Pulmonary artery endothelial cell (primary cell): ENCODE data around the gene TAPBP. TPM values are rescaled to one million over a fixed set of nuclear protein-coding genes. Genes with fewer than 3 reads are reported as not detected.
"Not testable (repeated sequence)": the region's sequence is repeated elsewhere in the genome, so short reads cannot be mapped to it uniquely, and the experiment has no call there.

Source experiments
- DNase-seq: peaks from one replicate; pipeline ENCODE4 v3.0.0-alpha.2; 2011; ENCODE audit warnings: low read depth, low spot score
- total RNA-seq: library from RNA; depleted of rRNA; stranded (reverse); fragments of >200 nt; gene quantifications from 2 replicates; pipeline ENCODE4 v1.2.3, GENCODE V29; 2014

Gene TAPBP
- total RNA-seq, 1 donor from 2014 or later, result 48.7 TPM

DNA sequence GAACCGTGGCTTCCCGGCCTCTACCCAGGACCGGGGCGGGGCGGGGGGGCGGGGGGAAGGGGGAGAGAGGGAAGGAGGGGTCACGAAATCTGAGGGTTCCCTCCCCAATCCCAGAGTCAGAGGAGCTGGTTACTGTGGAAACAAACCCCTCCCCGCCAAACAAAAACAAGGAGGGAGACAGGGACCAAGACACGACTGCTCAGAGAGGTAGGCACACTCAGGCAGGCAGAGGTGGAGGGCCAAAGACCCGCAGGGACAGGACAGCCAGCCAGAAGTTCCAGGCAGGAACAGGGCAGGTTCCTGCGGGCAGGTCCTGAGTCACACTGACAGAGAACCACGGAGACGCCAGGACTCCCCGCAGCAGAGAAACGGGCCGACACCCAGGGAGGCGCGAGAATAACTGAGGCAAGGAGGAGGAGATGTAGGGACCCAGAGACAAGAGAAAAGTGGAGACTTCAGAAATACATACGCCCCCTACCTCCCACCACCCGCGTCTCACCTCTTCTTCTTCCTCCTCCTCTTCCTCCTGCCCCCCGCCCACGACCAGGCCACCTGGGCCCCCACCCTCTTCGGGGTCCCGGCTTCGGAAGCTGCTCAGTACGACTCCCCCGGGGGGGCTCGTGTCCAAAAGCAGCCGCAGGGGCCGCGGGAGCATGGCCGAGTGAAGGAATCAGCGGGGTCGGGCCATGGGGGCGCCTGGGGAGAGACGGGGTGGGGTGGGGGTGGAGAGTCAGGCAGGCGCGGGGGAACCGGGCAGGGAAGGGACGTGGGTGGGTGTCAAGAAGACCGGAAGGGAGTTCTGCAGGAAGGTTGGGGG lies 15.7 kb downstream of the TAPBP start:
- DNase-seq, result no peak

DNA sequence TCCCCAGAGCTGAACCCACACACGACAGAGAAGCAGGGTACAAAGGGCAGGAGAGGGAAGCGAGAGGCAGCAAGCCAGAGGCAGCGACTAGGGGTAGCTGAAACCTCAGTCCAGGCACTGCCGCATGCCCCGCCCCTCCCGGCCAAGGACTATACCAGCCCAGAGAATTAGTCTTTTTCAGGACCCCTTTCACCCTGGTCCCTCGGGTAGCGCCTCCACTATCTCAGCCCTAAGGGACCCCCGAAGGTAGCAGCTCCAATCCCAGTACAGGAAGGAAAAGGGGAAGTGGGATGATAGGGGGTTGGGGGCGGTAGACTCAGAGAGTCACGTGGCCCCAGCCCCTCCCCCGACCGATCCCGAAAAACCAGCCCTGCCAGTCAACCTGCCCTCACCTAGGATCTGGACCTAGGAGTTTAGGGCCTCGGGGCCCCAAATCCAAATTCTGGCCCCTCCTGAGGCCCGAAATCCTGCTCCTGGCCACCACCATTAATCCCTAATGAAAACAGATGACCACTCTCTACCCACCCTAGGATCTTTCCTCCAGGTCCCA lies 16.4 kb downstream of the TAPBP start:
- DNase-seq, result no peak

DNA sequence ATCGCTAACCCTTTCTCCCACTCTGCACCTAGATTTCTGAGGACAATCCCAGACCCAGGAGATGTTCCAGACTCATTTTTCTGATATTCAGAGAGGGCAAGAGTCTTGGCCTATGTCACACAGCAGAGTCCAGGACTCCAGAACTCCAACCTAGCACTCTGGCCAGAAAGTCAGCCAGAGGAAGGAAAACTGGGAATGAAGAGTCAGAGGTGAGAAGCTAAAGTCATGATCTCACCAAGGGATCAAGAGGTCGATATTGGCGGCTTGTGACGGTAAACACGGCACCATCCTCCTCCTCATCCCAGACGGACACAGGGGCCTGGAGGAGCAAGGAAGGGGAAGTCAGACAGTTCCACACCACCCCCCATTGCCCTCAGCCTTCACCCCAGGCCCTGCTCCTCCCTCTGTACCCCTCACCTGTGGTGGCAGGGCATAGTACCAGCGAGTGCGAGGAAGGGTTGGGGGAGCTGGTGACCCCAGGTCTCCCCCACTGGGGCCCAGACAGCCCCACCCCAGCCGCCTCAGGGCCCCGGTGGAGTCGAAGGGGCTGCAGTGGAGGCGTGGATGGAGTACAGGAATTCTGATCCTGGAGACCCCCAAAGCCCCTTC lies 17.0 kb downstream of the TAPBP start:
- no peak for DNase-seq

DNA sequence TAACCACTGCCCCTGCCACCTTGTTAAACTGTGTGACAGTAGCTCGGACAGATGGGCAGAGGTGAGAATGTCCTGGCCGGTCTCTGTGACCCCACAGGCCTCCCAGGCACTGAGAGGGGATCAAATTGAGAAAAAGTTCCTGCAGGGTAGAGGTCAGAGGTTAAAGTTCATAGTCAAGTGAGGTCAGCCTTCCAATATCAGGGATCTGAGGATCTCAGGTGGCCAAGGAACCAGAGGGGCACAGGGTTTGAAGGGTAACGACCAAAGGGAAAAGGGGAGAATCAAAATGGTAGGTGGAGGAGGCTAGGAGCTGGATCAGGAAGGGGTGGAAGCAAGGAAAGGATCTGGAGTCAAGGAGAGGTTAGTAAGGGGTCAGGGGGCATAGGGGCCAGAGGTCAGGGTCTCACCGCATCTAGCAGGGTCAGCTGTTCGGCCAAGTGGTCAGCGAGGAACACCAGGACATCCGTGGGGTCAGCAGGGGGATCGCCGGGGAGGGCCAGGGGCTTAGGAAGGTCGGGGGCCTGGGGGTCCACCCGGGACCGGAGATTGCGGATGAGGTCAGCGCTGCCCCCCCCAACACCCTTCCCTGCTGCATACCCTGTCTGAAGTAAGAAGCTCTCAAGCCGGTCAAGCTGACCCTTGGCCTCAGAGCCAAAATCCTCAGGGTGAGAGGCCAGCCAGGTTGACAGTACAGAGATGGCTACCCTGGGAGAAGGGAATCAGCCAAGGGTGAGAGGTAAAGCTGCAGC lies 18.1 kb downstream of the TAPBP start:
- no peak for DNase-seq

DNA sequence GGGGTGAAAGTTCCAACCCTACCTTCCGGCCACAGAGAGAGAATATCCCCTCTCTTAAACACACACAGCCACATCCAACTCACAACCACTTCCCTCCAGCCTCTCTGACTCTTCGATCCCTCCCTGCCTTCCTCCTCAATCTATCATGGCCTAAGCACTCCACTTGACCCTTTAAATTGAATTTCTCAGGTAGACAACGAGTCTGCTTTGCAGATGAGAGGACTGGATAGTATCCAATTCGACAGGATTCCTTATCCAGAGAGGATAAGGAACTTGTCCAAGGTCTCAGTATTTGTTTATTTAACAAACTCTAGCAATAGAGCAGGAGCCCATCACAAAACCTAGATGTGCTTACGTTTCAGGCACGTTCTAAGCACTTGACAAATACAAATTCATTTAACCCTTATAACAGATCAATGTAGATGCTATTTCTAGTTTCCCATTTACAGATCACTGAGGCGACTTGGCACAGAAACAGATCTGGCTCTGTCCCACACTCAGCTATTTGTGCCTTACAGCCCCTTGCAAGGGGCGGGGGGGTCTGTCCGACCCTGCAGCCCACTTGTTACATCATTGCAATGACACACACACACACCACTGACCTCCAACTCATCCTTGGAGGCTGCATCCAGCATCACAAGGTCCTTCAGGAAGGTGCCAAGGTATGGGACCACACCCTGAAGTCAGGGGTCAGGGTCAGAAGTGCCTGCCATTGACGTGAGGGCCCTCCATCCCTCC lies 19.6 kb downstream of the TAPBP start:
- no peak for DNase-seq

DNA sequence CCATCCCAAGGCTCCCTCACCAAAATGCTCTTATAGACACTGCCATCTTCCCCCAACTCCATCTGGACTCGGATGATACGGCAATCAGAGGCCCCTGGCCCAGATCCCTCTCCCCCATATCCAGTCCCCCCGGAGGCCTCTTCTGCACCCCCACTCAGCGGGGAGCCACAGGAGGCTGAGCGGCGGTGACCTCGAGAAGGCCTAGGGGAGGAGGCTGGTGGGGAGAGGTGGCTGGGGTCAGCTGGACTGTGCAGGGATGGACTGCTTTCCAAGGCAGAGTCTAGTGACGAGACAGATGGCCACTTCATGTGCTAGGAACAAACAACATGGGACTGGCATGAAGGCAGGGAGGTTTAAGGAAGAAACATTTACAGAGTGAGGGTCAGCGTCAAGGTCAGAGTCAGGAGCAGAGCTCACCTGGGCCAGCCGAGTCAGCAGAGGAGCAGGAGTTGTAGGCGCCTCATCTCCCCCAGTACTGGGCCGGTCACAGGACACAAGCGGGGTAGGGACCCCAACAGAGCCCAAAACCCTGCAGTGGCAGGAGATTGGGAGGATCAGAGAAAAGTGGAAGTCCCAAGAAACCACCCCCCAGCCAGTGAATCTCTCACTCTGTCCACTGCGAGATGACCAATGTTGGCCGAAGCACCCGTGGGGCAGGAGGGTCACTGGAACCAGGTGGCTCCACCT lies 20.7 kb downstream of the TAPBP start:
- DNase-seq, result no peak

DNA sequence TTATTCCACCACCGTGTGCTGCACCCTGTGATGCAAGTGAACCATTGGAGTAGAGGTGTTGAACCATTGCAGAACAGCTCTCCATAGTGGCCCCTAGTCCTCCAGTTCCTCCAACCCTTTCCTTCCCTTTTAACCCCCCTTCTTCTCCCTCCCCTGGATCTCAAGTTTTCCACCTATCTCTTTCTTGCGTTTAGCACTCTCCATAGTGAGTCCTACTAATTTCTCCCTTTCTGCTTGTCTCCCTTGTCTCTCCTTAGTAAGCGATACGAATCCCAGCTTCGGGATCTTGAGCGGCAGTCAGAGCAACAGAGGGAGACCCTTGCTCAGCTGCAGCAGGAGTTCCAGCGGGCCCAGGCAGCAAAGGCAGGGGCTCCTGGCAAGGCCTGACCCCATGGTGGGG lies 23.4 kb downstream of the TAPBP start:
- no peak for DNase-seq

DNA sequence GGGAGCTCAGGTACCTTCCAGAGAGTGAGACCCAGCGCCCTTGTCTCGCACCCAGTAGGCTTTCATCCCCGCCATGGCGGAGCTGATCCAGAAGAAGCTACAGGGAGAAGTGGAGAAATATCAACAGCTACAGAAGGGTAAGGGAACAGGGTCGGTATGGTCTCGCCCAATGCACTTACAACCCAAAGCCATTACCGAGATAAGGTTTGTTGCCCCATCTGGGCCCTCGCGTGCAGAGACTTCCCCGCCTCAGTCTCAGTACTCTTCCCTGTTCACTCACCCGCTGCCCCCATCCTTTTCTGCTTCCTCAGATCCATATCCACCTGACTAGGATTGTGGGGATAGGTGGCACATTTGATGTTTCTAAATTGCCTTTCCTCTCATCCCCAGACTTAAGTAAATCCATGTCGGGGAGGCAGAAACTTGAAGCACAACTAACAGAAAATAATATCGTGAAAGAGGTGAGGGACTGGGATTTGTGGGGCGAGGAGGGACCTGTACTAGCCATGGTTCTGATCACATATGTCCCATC lies 24.0 kb downstream of the TAPBP start:
- DNase-seq, result no peak

DNA sequence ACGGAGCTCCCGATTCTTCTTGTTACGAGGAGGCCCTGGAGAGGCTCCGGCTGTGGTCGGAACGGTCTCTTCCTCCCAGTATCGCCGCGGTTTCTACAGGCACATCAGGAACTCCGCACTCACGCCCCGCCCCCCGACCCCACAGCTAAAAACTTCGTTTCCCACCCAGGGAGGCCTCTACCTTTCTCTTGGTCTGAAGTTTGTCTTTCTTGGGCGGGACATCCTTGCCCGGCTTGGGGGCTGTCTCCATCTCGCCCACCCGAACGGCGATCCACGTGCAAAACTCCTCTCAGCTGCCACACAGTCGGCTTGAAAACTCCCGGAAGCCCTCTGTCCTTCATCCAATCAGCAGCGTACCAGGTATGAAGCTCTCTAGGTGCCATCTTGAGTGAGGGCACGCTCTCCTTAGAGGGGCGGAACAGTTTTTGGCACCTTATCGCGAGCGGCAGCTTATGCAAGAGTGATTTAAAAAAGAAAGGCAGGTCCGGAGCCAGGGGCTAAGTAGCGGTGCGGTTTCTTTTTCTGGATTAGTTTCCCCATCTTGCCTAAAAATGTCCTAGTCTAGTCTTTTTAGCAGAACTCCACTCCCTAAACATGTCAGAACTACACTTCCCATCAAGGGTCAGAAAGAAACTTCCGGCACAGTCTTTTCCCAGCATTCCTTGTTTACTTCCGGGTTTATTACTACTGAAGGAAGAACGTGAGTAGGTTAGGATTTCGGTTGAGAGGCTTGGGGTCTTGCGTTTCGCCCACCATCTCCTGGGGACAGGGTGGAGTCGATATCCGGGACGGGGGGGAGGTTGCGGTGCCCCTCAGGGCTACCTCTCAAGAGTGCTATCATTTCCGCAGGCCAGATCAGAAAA lies 24.7 kb downstream of the TAPBP start, which contains the start of the genes PFDN6 and WDR46:
Gene PFDN6 (plus strand): TSS at position 681 of the 863 bp plus-strand sequence. CDS start 256 bp downstream, outside the sequence.
Gene WDR46 (minus strand): TSS at position 319 of the 863 bp plus-strand sequence. CDS start 69 bp downstream, at position 250.
- peak; percentile 72 for DNase-seq

DNA sequence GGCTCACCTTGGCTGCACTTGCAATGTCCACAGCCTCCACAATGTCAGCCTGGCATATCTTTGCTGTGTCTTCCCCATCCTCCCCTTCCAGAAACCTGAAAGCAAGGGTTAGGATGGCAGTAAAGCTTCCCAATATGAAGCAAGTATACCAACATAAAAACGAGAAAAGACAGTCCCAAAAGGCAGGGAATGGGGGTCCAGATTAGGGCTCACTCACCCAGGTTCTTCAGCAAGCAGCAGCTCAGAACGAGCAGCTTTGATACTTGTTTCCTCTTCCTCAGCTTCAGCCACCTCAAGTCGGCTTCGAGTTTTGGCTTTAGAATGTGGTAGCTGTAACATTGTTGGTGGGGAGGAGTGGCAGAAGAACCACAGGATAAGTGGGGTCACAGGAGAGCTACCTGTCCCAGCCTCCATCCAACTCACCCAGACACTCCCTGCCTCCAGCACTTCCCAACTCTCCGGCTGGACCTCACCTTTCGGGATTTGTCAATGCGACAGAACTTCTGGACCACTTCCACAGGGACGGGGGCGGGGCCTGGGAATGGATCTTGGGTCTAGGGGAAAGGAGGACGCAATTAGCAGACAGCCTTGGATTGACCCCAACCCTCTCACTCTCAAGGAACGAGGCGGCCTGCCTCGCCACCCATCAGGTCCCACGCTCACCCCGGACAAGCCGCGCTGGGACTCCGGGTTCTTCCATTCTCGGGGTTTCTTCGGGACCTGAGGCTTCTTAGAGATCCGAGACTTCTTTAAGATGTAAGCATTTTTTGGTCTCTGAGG lies 25.5 kb downstream of the TAPBP start:
- no peak for DNase-seq

DNA sequence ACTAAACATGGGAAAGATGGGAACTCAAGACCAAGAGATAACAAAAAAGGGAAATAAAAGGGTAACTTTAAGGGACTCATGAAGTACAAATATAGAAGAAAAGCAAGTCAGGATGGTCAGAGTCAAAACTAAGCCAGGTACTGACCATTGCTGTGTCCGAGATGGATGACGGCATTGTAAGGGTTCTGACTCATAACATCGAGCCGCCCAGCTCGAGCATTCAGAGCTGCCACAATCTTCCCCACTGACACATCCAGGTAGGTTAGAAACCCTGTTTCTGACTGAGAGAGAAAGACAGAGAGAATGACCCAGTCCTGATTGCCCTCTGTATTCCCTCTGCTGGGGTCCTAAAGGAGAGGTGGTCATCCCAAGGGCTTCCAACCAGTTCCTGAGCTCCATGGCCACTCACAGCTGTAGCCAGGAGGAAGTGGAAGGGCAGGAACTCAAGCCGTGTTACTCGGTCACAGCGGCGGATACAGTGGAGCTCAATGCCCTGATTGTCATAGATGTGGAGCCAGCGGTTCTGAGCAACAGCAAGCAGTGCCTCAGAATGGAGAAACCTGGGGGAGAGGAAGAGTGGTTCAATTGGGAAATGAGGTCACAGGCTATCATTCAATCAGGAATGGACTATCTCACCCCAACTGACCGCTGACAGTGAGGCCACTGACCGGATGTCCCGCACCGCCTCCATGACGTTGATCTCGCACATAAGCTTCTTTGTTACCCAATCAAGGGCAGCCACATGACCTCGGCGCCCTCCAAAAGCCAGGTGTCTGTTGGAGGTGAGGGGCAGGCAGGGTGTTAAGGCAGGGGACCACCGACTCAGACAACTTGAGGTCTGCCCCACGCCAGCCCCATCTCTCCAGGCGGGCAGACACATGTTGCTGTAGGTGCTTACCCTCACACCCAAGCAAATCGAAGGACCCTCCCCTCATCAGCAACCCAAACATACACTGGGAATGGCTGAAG lies 26.6 kb downstream of the TAPBP start:
- no peak for DNase-seq

DNA sequence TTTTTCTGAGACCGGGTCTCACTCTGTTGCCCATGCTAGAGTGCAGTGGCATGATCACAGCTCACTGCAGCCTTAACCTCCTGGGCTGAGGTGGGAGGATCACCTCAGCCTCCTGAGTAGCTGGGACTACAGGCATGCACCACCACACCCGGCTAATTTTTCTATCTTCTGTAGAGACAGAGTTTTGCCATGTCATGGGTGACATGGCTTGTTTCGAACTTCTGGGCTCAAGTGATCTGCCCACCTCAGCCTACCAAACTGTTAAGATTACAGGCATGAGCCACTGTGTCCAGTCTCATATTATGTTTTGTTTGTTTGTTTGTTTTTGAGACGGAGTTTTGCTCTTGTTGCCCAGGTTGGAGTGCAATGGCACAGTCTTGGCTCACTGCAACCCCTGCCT lies 28.7 kb downstream of the TAPBP start:
- not testable (repeated sequence) for DNase-seq

DNA sequence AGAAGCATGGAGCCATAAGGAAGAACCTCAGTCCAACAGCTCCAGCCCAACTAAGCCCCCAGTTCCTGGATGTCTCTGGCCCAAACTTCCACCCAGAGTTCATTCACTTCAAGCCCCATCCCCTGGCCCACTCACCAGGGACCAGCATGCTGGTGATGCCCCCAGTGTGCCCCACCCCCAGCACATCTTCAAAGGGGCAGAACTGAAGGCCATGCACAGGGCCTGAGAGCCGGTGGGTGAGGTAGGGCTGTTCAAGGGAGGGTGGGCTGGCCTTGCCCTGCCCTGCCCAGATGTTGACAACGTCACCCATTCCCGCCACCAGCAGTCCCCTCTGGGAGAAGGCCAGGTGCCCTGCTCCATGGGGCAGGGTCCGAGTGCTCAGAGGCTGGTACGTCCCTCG lies 33.3 kb downstream of the TAPBP start:
- DNase-seq, result no peak

DNA sequence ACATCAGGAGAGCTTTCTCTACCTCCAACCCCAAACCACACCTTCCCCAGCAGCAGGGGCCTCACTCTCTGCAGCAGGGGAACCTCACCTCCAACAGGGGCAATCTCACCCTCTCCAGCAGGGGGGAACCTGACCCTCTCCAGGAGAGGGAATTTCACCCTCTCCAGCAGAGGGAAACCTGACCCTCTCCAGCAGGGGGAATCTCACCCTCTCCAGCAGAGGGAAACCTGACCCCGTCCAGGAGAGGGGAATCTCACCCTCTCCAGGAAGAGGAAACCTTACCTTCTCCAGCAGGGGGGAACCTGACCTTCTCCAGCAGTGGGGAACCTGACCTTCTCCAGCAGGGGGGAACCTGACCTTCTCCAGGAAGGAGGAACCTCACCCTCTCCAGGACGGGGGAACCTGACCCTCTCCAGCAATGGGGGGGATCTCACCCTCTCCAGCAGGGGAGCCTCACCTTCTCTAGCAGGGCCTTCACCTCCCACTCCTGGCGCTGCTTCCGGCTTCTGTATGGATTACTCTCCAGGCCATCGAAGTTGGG lies 33.8 kb downstream of the TAPBP start:
- DNase-seq, result no peak

DNA sequence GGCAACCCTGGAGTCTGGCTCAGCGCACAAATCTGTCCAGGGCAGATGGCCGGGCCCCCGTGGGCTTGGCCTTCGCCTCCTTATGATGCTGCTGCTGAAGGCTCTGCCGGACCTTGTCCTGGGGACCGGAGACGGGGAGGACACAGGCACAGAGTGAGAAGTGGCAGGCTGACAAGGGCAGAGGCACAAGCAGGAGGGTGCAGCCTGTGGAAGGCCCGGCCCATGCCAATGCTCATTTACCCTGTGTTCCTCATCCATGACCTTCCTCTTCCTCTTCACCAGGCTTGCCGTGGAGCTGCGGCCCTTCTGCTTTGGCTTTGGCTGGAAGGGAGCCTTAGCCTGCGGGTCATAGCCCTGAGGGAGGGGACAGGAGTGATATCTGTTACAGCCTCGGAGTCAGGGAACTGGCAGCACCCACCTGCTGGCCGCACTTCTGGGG lies 34.6 kb downstream of the TAPBP start:
- DNase-seq, result no peak

DNA sequence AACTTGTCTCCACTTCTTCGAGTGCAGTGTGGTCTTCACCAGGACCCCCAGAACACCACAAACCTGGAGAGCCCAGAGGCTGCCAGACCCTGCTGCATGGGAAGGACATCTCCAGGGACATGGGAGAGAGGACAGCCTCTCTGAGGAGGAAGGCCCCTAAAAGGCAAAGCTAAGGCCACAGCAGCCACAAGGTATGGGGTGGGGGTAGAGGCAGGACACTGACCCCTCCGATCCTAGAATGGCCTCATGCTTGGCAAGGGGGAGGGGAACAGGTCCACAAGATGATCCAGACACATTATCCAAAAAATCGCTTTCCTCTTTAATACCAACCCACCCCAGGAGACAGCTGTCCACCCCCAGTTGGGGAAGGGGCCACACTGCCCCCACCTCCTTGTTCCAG lies 35.1 kb downstream of the TAPBP start:
- no peak for DNase-seq

DNA sequence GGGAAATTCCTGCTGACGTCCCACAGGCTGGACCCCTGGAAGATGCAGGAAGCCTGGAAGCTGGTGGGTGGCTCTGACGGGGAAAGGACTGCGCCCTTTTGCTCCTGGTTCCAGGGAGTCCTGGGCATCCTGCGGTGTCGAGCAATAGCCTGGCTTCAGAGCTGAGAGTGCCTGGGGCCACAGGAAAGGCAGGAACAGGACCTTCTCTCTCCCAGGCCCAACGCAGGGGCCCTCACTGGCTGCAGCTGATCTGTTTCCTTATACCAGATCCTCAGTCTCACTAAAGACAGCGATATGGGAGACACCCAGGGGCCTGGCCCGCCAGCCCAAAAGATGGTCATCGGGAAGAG lies 35.5 kb downstream of the TAPBP start:
- DNase-seq, result no peak
